Rectal smooth muscle tissue (tissue), 1 donor: ENCODE results near the gene ALKBH7.
"Not testable (repeated sequence)": the region's sequence is repeated elsewhere in the genome, so short reads cannot be mapped to it uniquely, and the experiment has no call there.

ENCODE experiments used
- H3K27ac ChIP-seq: one replicate; pipeline ENCODE4 v1.7.0; 2013; ENCODE audit warnings: low read depth, low read length, inconsistent platforms
- H3K27me3 ChIP-seq: one replicate; pipeline ENCODE4 v1.7.0; 2013; ENCODE audit warnings: low read length; ENCODE audit not compliant: control insufficient read depth, insufficient read depth
- H3K36me3 ChIP-seq: one replicate; pipeline ENCODE4 v1.7.0; 2013; ENCODE audit warnings: low read length; ENCODE audit not compliant: control insufficient read depth, insufficient read depth
- H3K4me1 ChIP-seq: one replicate; pipeline ENCODE4 v1.7.0; 2013; ENCODE audit warnings: low read length; ENCODE audit not compliant: control insufficient read depth, insufficient read depth
- H3K4me3 ChIP-seq: one replicate; pipeline ENCODE4 v1.7.0; 2013; ENCODE audit warnings: low read length
- H3K9ac ChIP-seq: one replicate; pipeline ENCODE4 v1.7.0; 2013; ENCODE audit warnings: low read length

Gene ALKBH7

GRCh38 chr19:6355321-6356040 lies 17.1 kb upstream of the ALKBH7 start:
- H3K4me3 ChIP-seq, H3K9ac ChIP-seq, H3K27me3 ChIP-seq, H3K27ac ChIP-seq, H3K4me1 ChIP-seq, H3K36me3 ChIP-seq: not testable (repeated sequence)

DNA sequence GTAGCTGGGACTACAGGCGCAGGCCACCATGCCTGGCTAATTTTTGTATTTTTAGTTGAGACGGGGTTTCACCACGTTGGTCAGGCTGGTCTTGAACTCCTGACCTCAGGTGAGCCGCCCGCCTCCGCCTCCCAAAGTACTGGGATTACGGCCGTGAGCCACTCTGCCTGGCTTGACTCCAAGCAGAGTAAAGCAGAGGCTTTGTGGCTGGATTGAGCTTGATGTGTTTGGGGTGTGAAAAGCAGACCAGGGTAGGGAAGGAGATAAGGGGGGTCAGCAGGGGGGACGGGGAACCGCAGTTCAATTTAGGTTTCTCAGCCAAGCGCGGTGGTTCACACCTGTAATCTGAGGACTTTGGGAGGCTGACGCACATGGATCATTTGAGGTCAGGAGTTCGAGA lies 15.4 kb upstream of the ALKBH7 start:
- Histone ChIP-seq H3K36me3 (no peaks in the 10 kb centered on the region), H3K9ac (no peak overlapping the region), H3K4me3 (no peak overlapping the region), H3K27me3 (no peaks in the 10 kb centered on the region), H3K4me1 (peaks cover 1% of the 10 kb centered on the region), H3K27ac (no peak overlapping the region)

DNA sequence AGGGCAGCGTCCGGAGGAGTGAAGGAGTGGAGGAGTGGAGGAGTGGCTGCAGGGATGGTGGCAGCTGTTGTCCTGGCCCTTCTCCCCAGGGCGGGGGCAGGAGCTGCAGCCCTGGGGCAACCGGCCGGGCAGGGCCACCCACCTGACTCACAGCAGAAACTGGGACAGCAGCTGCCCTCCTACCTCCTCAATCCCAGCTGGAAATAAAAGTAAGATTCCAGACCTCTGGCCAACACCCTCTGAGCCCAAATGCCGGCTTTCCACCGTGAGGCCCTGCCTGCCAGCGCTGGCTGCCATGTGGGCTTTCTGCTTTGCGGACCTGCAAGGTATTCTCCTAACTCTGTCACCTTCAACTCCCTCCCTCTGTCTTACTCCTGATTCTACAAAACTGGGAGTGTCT lies 14.6 kb upstream of the ALKBH7 start:
- H3K36me3 ChIP-seq = no peaks in the 10 kb centered on the region
- no peak overlapping the region for H3K27ac ChIP-seq
- peaks cover 5% of the 10 kb centered on the region for H3K4me1 ChIP-seq
- H3K9ac ChIP-seq = no peak overlapping the region
- no peak overlapping the region for H3K4me3 ChIP-seq
- H3K27me3 ChIP-seq = no peaks in the 10 kb centered on the region

GRCh38 chr19:6359568-6360341 lies 12.8 kb upstream of the ALKBH7 start:
- Histone ChIP-seq H3K27ac (no peak overlapping the region), H3K27me3 (no peaks in the 10 kb centered on the region), H3K4me3 (no peak overlapping the region), H3K9ac (no peak overlapping the region), H3K36me3 (no peaks in the 10 kb centered on the region), H3K4me1 (peaks cover 5% of the 10 kb centered on the region)

DNA sequence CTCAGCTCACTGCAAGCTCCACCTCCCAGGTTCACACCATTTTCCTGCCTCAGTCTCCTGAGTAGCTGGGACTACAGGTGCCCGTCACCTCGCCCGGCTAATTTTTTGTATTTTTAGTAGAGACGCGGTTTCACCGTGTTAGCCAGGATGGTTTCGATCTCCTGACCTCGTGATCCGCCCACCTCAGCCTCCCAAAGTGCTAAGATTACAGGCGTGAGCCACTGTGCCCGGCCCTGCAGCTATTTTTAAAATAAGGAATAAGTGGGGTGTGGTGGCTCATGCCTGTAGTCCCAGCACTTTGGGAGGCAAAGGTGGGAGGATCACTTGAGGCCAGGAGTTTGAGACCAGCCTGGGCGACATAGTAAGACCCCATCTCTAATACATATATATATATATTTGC lies 12.1 kb upstream of the ALKBH7 start:
- H3K4me3 ChIP-seq, H3K36me3 ChIP-seq, H3K27ac ChIP-seq, H3K9ac ChIP-seq, H3K4me1 ChIP-seq, H3K27me3 ChIP-seq: not testable (repeated sequence)

- not testable (repeated sequence) for H3K9ac ChIP-seq, H3K36me3 ChIP-seq, H3K4me1 ChIP-seq, H3K27me3 ChIP-seq
- Histone ChIP-seq H3K4me3 (peak overlapping the region; percentile 86), H3K27ac (peak overlapping the region; percentile 43)
Observed at GRCh38 chr19:6360857-6361216, 11.8 kb upstream of the ALKBH7 start.

DNA sequence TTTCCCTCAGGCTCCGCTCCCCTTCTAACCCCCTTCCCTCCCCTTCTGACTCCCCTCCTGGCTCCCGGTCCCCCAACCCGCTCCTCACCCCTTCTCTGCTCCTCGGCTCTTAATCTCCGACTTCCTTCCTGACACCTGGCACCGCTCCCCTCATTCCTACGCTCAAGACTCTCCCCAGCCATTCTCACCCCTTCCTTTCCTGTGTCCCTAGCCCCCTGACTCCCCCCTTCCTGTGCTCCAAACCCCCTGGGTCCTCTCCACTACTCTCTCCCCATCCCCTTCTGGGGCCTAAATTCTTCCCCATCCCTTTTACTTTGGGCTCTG lies 10.6 kb upstream of the ALKBH7 start:
- H3K27me3 ChIP-seq = no peaks in the 10 kb centered on the region
- H3K4me1 ChIP-seq = peaks cover 5% of the 10 kb centered on the region
- H3K27ac ChIP-seq = peak overlapping the region; percentile 72
- H3K9ac ChIP-seq = peak overlapping the region; percentile 57
- H3K4me3 ChIP-seq = peak overlapping the region; percentile 86
- peaks cover 8% of the 10 kb centered on the region for H3K36me3 ChIP-seq

- H3K36me3 ChIP-seq = peaks cover 8% of the 10 kb centered on the region
- H3K4me1 ChIP-seq = peaks cover 5% of the 10 kb centered on the region
- H3K27me3 ChIP-seq = no peaks in the 10 kb centered on the region
- peak overlapping the region; percentile 72 for H3K27ac ChIP-seq
- H3K9ac ChIP-seq = peak overlapping the region; percentile 57
- H3K4me3 ChIP-seq = peak overlapping the region; percentile 86
Observed at GRCh38 chr19:6362351-6362801, 10.2 kb upstream of the ALKBH7 start.

DNA sequence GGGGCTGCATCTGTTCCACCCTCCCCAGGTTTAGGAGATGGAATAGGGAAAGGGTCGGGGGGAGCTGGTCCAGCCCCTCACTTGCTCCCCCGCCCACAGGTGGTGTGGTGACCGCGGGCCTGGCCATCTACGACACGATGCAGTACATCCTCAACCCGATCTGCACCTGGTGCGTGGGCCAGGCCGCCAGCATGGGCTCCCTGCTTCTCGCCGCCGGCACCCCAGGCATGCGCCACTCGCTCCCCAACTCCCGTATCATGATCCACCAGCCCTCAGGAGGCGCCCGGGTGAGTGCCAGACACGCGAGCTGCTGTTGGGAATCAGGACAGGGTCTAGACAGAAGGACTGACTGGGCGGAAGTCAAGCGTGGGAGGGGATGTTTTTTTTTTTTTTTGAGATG lies 8.2 kb upstream of the ALKBH7 start:
- Histone ChIP-seq H3K4me3 (no peak overlapping the region), H3K4me1 (peaks cover 5% of the 10 kb centered on the region), H3K36me3 (peaks cover 17% of the 10 kb centered on the region), H3K27ac (no peak overlapping the region), H3K27me3 (no peaks in the 10 kb centered on the region), H3K9ac (no peak overlapping the region)

DNA sequence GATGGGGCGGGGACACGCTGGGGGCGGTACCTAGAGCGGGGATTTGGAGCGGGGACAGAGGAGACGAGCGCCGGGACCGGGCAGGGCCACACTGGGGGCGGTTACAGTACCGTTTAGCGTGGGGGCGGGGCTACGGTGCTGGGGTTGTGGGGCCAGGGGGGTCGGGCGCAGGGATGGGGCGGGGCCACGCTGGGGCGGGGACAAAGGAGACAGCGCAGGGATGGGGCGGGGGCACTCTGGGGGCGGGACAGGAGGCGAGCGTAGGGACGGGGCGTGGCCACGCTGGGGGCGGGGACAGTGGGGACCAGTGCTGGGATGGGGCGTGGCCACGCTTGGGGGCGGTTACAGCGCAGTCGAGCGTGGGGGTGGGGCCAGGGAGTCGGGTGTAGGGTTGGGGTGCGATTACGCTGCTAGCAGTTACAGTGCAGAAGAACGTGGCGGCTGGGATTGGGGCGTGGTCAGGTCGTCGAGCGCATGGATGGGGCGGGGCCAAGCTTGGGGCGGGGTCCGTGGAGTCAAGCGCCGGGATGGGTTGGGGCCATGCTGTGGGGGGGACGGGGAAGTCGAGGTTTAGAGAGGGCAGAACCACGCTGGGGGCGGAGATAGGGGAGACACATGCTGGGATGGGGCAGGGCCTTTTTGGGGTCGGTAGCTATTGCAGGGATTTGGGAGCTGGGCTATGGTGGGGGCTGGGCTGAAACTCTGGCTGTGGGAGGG lies 660 bp downstream of the ALKBH7 start:
- Histone ChIP-seq H3K9ac (peak overlapping the region; percentile 92), H3K4me1 (peaks cover 6% of the 10 kb centered on the region), H3K27ac (peak overlapping the region; percentile 99), H3K4me3 (peak overlapping the region; percentile 77), H3K36me3 (peaks cover 4% of the 10 kb centered on the region), H3K27me3 (no peaks in the 10 kb centered on the region)

DNA sequence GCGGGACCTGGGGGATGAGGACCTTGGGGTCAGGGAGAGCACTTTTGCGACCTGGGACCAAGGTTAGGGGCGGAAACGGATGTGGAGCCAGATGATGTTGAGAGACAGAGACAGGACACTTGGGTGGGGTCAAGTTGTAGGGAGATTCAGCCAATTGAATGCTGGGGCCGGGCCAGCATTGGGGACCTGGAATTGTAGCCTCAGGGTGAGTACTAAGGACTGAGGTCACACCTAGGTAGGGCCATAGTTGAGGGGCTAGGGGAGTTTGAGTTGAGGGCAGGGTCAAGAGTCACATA lies 1.2 kb downstream of the ALKBH7 start:
- Histone ChIP-seq H3K27ac (peak overlapping the region; percentile 68), H3K4me1 (peaks cover 6% of the 10 kb centered on the region), H3K27me3 (no peaks in the 10 kb centered on the region), H3K4me3 (peak overlapping the region; percentile 70), H3K36me3 (no peaks in the 10 kb centered on the region), H3K9ac (no peak overlapping the region)

- Histone ChIP-seq H3K4me3 (peak overlapping the region; percentile 70), H3K9ac (no peak overlapping the region), H3K27me3 (no peaks in the 10 kb centered on the region), H3K27ac (no peak overlapping the region), H3K36me3 (no peaks in the 10 kb centered on the region), H3K4me1 (peaks cover 6% of the 10 kb centered on the region)
Observed at GRCh38 chr19:6374161-6374709, 1.6 kb downstream of the ALKBH7 start.
